Ishikawa (cell line): ENCODE measurements around the gene PARP1.

ENCODE experiments used
- RAD21 ChIP-seq: IDR thresholded peaks from 2 replicates; pipeline ENCODE4 v1.6.1; 2012; ENCODE audit warnings: low read depth
- USF1 ChIP-seq: IDR thresholded peaks from 2 replicates; pipeline ENCODE4 v1.6.1; 2012

GRCh38 chr1:226425004-226425378 is 17.1 kb upstream of the PARP1 start:
- TF ChIP-seq USF1 (no peak), RAD21 (no peak)
